HTERT RPE-1 (cell line): Measurements from ENCODE around the gene HTR2B.
"Not testable (repeated sequence)": the region's sequence is repeated elsewhere in the genome, so short reads cannot be mapped to it uniquely, and the experiment has no call there.

Experiments used
- in situ Hi-C: fragments of 300-500 bp; cut with MboI; formaldehyde crosslinking; loops from 4 replicates; pipeline ENCODE4 v1.14.3; 2020; ENCODE audit warnings: low sequenced_read_pairs

Gene HTR2B

DNA sequence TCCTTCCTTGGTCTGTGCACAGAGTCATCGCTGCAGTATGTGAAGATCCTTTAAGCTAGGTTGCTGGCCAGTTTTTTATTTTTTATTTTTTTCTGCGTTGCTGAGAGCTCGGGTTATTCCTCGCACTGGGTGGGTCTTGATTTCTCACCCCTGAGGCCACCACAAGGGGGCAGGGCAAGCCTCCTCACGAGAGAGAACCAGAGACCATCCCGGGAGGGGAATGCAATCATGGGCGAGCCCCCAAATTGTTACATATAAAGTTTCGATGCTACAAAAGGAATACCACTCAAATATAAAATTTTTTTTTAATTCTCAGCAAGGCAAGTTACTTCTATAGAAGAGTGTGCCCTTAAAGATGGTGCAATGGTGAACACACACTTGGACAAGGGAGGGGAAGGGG is 24.9 kb downstream of the HTR2B start:
- in situ Hi-C loops, result no loop called here

DNA sequence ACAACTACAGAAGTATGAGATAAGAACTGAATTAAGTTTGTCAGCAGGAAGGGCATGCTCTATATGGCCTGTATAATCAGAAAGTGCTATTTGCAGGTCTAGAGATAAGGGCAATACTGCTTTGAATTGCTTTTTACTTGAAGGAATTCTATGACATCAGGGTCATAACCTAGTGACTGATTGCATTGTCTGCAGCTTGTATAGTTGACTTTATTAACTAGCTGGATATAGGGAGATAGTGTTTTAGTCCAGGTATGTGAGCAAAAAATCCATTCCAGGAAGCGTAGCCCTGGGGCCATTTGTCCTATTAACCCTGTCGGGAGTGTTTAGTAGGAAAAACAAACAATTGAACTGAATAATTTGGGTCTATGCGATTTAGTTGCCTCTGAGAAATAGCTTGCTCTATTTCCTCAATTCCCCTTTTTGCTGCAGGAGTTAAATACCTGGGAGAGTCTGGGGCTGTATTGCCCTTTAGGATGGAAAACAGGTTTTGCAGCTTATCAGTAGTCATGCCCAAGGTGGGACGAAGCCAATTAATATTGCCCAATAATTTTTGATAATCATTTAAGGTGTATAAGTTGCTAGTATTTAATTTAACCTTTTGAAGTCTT is 30.0 kb downstream of the HTR2B start:
- in situ Hi-C loops, result no loop called here

DNA sequence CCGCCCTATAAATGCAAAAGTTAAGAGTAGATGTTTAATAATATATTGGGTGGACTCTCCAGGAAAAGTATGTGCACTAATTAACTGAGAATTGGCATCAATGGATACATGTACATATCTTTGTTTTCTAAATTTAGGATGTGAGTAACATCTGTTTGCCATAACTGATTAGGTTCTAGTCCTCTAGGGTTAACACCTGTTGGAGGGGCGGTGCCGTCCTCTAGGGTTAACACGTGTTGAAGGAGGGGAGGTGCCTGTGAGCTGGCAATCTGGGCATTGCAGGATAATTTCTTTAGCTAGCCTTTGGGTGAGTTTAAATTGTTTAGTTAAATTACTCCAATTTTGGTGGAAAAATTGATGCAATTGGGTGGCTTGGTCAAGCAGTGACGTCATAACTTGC is 30.9 kb downstream of the HTR2B start:
- in situ Hi-C loops, result no loop called here

DNA sequence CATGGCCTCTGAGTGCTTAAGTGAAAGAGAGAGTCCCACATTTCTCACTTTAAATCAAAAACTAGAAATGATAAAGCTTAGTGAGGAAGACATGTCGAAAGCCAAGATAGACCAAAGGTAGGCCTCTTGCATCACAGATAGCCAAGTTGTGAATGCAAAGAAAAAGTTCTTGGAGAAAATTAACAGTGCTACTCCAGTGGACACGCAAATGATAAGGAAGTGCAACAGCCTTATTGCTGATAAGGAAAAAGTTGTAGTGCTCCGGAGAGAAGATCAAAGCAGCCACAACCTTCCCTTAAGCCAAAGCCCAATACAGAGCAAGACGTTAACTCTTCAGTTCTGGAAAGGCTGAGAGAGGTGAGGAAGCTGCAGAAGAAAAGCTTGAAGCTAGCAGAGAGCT is 36.1 kb downstream of the HTR2B start:
- in situ Hi-C loops, result no loop called here

DNA sequence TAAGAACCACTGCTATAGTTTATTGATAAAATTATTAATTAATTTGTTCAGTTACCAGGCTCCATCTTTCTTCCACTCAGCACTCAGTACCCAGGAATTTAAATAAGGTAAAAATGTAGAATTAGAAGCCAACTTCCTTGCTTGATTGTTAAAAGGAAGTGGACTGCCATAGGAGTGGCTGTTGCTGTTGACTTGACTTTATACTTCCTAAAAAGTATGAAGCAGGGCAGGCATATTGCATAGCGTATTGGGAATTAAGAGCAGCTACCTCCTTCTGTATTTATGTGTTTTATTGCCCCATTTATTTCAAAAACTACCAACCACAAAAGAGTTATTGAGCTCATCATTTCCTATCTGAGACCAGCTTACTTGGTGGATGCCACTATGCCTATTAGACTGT is 40.3 kb downstream of the HTR2B start:
- in situ Hi-C loops, result no loop called here

DNA sequence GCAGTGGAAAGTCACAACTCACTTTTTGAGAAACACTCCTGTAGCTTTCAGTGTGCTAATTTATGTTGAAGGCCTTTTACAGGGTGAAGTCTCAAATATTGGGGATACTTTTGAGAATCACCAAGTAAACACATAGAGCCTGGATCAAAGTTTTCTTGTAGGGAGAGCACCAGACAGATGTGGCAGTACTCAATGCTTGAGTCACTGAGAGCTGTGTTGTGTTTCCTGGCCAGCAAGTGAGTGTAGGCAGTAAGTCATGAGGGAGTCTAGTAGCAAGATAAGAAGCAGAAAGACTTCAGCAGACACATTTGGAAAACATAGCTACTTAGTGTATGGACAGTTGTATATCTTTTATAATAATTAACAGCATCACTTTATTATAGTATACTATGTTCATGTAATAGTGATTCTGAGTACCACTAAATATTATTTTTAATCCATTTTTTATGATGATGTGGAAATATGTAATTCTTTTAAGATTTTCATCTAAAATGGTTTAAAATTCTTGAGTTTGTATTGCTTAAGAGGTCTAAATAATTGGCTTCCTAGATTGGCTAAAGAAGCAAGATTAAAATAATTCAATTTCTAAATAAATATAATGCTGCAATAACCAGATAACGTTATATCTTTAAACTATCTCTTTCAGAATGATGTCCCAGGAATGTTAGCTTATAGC is 55.3 kb downstream of the HTR2B start:
- in situ Hi-C loops, result no loop called here

DNA sequence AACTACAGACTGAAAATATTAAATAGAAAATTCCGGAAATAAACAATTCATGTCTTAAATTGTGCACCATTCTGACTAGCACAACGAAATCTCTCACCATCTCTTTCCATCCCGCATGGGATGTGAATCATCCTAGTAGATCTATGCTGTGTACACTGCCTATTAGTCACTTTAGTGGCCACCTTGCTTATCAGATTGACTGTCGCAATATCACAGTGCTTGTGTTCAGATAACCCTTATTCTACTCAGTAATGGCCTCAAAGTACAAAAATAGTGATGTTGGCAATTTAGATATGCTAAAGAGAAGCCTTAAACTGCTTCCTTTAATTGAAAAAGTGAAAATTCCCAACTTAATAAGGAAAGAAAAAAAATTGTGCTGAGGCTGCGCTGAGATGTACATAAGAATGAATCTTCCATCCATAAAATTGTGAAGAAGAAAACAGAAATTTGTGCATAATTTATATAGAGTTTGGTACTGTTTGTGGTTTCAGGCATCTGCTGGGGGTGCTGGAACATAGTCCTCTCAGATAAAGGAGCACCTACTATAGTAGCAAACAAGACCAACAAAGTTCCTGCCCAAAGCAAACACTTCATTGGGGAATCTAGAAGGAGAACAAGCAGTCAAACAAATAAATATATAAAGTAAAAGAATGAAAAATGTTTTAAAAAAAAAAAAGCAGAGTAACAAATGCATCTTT is 56.2 kb downstream of the HTR2B start:
- in situ Hi-C loops, result no loop called here

DNA sequence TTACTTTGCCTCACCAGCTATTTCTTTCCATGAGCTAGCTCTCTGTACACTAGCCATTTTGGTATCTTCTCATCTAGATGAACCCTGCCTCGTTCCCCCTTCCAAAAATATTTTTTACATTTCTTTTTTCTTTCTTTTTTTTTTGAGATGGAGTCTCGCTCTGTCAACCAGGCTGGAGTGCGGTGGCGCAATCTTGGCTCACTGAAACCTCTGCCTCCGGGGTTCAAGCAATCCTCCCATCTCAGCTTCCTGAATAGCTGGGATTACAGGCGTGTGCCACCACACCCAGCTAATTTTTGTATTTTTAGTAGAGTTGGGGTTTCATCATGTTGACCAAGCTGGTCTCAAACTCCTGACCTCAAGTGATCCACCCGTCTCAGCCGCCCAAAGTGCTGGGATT is 57.3 kb downstream of the HTR2B start:
- in situ Hi-C loops, result not testable (repeated sequence)

DNA sequence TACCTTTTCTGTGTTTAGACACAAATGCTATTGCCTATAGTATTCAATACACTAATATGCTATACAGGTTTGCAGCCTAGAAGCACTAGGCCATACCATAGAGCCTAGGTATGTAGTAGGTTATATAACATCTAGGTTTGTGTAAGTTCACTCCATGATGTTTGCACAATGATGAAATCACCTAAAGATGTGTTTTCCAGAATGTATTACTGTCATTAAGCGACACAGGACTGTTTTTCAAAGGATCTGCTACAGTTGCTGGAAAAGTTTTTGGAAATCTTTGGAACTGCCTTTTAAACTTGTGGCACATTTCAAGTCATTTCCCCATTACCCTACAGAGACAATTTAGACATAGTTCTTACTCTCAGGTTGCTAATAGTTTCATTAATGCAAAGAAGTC is 58.9 kb downstream of the HTR2B start:
- in situ Hi-C loops, result no loop called here

DNA sequence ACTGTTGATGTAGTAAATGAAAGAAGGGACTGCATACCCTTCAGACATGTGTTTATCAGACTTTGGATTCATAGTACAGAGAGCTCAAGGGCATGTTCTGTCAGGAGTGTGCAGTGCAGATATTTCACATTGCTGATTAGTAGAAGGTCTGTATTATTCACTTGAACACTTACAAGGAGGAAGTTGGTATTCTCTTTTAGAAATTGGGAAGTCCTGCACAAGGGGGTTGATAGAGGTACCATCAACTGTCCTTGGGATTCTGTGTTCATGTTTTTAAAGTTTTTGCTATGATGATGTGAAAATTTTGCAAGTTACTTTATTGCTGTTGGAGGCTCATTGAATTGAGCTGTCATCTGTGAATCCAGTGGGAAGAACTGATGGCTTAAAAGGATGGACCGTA is 61.5 kb downstream of the HTR2B start:
- in situ Hi-C loops, result no loop called here

DNA sequence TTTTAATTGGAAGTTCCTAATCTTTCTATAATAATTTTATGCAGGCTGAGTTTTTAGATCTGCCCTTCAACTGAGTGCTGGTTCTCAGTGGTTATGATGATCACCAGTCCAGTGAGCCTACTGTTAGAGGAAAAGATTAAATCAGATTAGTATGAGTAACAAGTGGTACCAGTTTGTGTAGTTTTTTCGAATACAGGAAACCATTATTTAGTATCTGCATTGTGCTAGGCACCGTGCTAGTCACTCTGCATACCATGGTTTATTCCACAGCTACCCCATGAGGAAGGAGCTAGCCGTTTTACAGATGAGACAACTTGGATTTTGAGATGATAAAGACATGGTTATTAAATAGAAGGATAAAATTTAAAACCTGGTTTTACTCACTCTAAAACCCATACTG is 62.1 kb downstream of the HTR2B start:
- in situ Hi-C loops, result no loop called here

DNA sequence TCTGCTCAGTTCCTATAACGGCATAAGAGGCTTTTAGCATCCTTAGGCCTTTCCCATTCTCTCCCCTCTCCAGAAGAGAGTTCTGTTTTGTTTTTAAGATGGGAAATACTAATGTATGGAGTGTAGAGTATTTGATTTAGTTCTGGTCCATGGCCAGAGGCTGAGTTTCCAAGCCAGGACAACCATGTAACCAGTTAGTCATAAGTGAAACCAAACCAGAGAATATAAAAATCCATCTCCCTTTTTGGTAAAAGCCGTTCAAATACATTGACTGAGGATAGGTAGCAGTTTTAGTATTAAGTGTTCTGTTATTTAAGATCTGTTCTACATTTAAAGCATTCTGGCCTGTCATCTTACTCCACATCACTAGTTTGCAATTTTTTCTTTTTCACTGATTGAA is 65.1 kb downstream of the HTR2B start:
- in situ Hi-C loops, result no loop called here

DNA sequence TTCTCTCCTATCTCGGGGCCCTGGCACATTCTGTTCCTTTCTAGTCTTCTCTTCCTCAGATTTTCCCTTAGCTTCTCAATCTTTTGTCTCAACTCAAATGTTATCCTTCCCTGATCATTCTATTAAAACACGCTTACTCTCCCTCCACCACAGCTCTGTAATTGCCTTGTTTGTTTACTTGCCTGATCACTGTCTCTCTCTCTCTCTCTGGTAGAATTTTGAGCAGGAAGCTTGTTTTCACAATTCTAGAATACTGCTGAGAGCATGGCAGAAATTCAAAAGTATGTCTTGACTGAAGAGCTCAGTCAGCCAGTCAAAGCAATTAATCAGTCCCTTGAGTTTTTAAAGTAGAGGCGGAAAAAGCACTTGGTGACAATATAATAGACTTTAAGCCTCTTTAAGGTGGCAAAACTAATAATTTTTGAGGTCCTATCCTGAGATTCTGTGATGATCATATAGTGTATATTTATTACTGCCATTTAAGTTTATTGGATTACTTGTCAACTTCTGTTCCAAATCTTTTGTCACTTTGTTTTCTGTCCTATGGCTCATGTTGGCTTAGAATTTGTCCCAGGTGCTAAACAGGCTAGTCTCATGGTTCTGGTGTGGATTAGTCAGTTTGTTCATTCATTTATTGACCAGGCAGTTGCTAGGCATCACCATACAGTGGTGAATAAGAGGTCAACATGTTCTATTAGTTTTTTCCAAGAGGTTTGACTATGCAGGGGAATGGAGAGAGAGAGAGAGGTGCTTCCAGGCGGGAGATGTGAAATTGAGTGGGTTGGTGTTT is 65.9 kb downstream of the HTR2B start:
- in situ Hi-C loops, result no loop called here
